ENCODE data around the gene CDC25B.

The CDC25B gene

GRCh38 chr20:3768342-3769130, 27.6 kb upstream of the CDC25B start:
- peak; percentile 62 for TF ChIP-seq CTCF (IDR thresholded peaks at IDR 0.05; ENCODE audit: insufficient read depth, low read depth, low read length, missing control alignments)
- DNase-seq (ENCODE audit: low read depth) = peak; percentile 80
- H3K4me3 ChIP-seq (ENCODE audit: low read depth, low read length) = peak overlapping the region; percentile 97

GRCh38 chr20:3771552-3772058, 24.5 kb upstream of the CDC25B start:
- H3K4me3 ChIP-seq (ENCODE audit: low read depth, low read length) = no peak overlapping the region
- no peak for DNase-seq (ENCODE audit: low read depth)
- TF ChIP-seq CTCF (IDR thresholded peaks at IDR 0.05; ENCODE audit: insufficient read depth, low read depth, low read length, missing control alignments) = no peak

- TF ChIP-seq CTCF (IDR thresholded peaks at IDR 0.05; ENCODE audit: insufficient read depth, low read depth, low read length, missing control alignments) = no peak
- no peak overlapping the region for H3K4me3 ChIP-seq (ENCODE audit: low read depth, low read length)
- DNase-seq (ENCODE audit: low read depth) = no peak
Measured at GRCh38 chr20:3775457-3776108, 20.5 kb upstream of the CDC25B start.

- no peak for DNase-seq (ENCODE audit: low read depth)
- no peak for TF ChIP-seq CTCF (IDR thresholded peaks at IDR 0.05; ENCODE audit: insufficient read depth, low read depth, low read length, missing control alignments)
- no peak overlapping the region for H3K4me3 ChIP-seq (ENCODE audit: low read depth, low read length)
Measured at GRCh38 chr20:3777381-3777715, 18.8 kb upstream of the CDC25B start.

- no peak overlapping the region; the same call in 1 of the 2 replicates for H3K4me3 ChIP-seq (ENCODE audit: low read depth, low read length)
- no peak for TF ChIP-seq CTCF (IDR thresholded peaks at IDR 0.05; ENCODE audit: insufficient read depth, low read depth, low read length, missing control alignments)
- no peak for DNase-seq (ENCODE audit: low read depth)
Measured at GRCh38 chr20:3777716-3778629, 18.1 kb upstream of the CDC25B start.

- no peak for TF ChIP-seq CTCF (IDR thresholded peaks at IDR 0.05; ENCODE audit: insufficient read depth, low read depth, low read length, missing control alignments)
- no peak overlapping the region for H3K4me3 ChIP-seq (ENCODE audit: low read depth, low read length)
- no peak for DNase-seq (ENCODE audit: low read depth)
Measured at GRCh38 chr20:3778976-3779375, 17.1 kb upstream of the CDC25B start.

Measured in GM12865 (cell line).